Ecto neural progenitor cell (in vitro differentiated cells): ENCODE results near the gene AFTPH.

Source experiments
- DNase-seq: peaks from one replicate; pipeline ENCODE4 v3.0.0-alpha.2; 2018; ENCODE audit warnings: low spot score

AFTPH gene

GRCh38 chr2:64632835-64633819 is 109.0 kb downstream of the AFTPH start:
- DNase-seq, result no peak

- no peak for DNase-seq
Observed at GRCh38 chr2:64634345-64635267, 110.5 kb downstream of the AFTPH start.

- no peak for DNase-seq
Observed at GRCh38 chr2:64635976-64636911, 112.1 kb downstream of the AFTPH start.

GRCh38 chr2:64637000-64637635 is 113.0 kb downstream of the AFTPH start:
- DNase-seq, result no peak

- no peak for DNase-seq
Observed at GRCh38 chr2:64637931-64638330, 113.8 kb downstream of the AFTPH start.

GRCh38 chr2:64638502-64639120 is 114.5 kb downstream of the AFTPH start:
- DNase-seq, result no peak

GRCh38 chr2:64639691-64640090 is 115.6 kb downstream of the AFTPH start:
- no peak for DNase-seq

GRCh38 chr2:64640153-64641044 is 116.3 kb downstream of the AFTPH start:
- no peak for DNase-seq

- DNase-seq, result no peak
Observed at GRCh38 chr2:64641599-64641998, 117.5 kb downstream of the AFTPH start.
